ENCODE data around the gene RNF125. TPM values are rescaled to one million over a fixed set of nuclear protein-coding genes. Genes with fewer than 3 reads are reported as not detected.
A peak's percentile ranks its signal among the peaks of the same experiment; 100 is the strongest.

Gene RNF125
- total RNA-seq, result 10 to 100 TPM; 12.0 to 21.3 TPM

GRCh38 chr18:32018331-32019250, at the start of gene RNF125:
Gene RNF125 (plus strand): TSS chr18:32018825. CDS start chr18:32018864, 39 bp downstream.
- H3K27ac Mint-ChIP-seq, result peak within 1 kb of the TSS; percentile 76 to 94
- peak; percentile 92 to 93 for ATAC-seq

GRCh38 chr18:31970617-31971016, 48.0 kb upstream of the RNF125 start:
- no peak overlapping the region for H3K4me3 Mint-ChIP-seq
- no peaks in the 10 kb centered on the region for H3K27me3 Mint-ChIP-seq
- no peak overlapping the region for H3K27ac Mint-ChIP-seq
- H3K9me3 Mint-ChIP-seq, result peaks cover 7% of the 10 kb centered on the region
- DNase-seq (ENCODE audit: low spot score), result no peak
- ATAC-seq, result no peak
- peaks cover 16% of the 10 kb centered on the region for H3K36me3 Mint-ChIP-seq
- no peaks in the 10 kb centered on the region for H3K4me1 Mint-ChIP-seq (ENCODE audit: low read depth in 2 of 2)

More at GRCh38 chr18:32018331-32019250, at the start of gene RNF125:
- Mint-ChIP-seq H3K27me3 (no peaks in the 10 kb centered on the region), H3K4me3 (peak within 1 kb of the TSS; percentile 99), H3K9me3 (no peaks in the 10 kb centered on the region), H3K4me1 (ENCODE audit: low read depth in 2 of 2) (peaks cover 36% of the 10 kb centered on the region in 2 donors), H3K36me3 (no peaks in the 10 kb centered on the region)
- peak; percentile 92 for DNase-seq (ENCODE audit: low spot score)

GRCh38 chr18:31973929-31974546, 44.6 kb upstream of the RNF125 start:
- DNase-seq (ENCODE audit: low spot score) (no peak), ATAC-seq (no peak)
- Mint-ChIP-seq H3K27ac (no peak overlapping the region), H3K4me1 (ENCODE audit: low read depth in 2 of 2) (no peaks in the 10 kb centered on the region), H3K36me3 (peaks cover 21% of the 10 kb centered on the region), H3K9me3 (peaks cover 11% of the 10 kb centered on the region), H3K27me3 (no peaks in the 10 kb centered on the region), H3K4me3 (no peak overlapping the region)

GRCh38 chr18:31976242-31976641, 42.4 kb upstream of the RNF125 start:
- ATAC-seq, result no peak
- no peak overlapping the region for H3K27ac Mint-ChIP-seq
- H3K36me3 Mint-ChIP-seq, result peaks cover 21% of the 10 kb centered on the region

GRCh38 chr18:31977270-31977872, 41.3 kb upstream of the RNF125 start:
- ATAC-seq (no peak), DNase-seq (ENCODE audit: low spot score) (no peak)

More at GRCh38 chr18:31976242-31976641, 42.4 kb upstream of the RNF125 start:
- no peak overlapping the region for H3K4me3 Mint-ChIP-seq
- no peaks in the 10 kb centered on the region for H3K4me1 Mint-ChIP-seq (ENCODE audit: low read depth in 2 of 2)
- no peak for DNase-seq (ENCODE audit: low spot score)
- peaks cover 11% of the 10 kb centered on the region for H3K9me3 Mint-ChIP-seq
- no peaks in the 10 kb centered on the region for H3K27me3 Mint-ChIP-seq

GRCh38 chr18:31978616-31979015, 40.0 kb upstream of the RNF125 start:
- ATAC-seq (no peak), DNase-seq (ENCODE audit: low spot score) (no peak)
- Mint-ChIP-seq H3K27me3 (no peaks in the 10 kb centered on the region), H3K36me3 (peaks cover 17% of the 10 kb centered on the region), H3K4me3 (no peak overlapping the region), H3K27ac (peak overlapping the region in 1 of 2 donors; percentile 40), H3K4me1 (ENCODE audit: low read depth in 2 of 2) (peaks cover 3 to 7% of the 10 kb centered on the region in 2 donors), H3K9me3 (peaks cover 11% of the 10 kb centered on the region)

More at GRCh38 chr18:31977270-31977872, 41.3 kb upstream of the RNF125 start:
- no peak overlapping the region for H3K27ac Mint-ChIP-seq
- H3K9me3 Mint-ChIP-seq, result peaks cover 11% of the 10 kb centered on the region
- H3K4me1 Mint-ChIP-seq (ENCODE audit: low read depth in 2 of 2), result no peaks in the 10 kb centered on the region
- no peaks in the 10 kb centered on the region for H3K27me3 Mint-ChIP-seq
- H3K36me3 Mint-ChIP-seq, result peaks cover 19% of the 10 kb centered on the region
- no peak overlapping the region for H3K4me3 Mint-ChIP-seq

- H3K4me1 Mint-ChIP-seq (ENCODE audit: low read depth in 2 of 2), result peaks cover 12 to 15% of the 10 kb centered on the region in 2 donors
- H3K36me3 Mint-ChIP-seq, result peaks cover 10% of the 10 kb centered on the region
- H3K27ac Mint-ChIP-seq, result no peak overlapping the region
- no peak overlapping the region for H3K4me3 Mint-ChIP-seq
- DNase-seq (ENCODE audit: low spot score) (no peak), ATAC-seq (no peak)
- H3K27me3 Mint-ChIP-seq, result no peaks in the 10 kb centered on the region
- H3K9me3 Mint-ChIP-seq, result peaks cover 4% of the 10 kb centered on the region
Observed at GRCh38 chr18:31979714-31980113, 38.9 kb upstream of the RNF125 start.

- peaks cover 4% of the 10 kb centered on the region for H3K9me3 Mint-ChIP-seq
Observed at GRCh38 chr18:31980863-31981262, 37.8 kb upstream of the RNF125 start.

GRCh38 chr18:31983020-31983419, 35.6 kb upstream of the RNF125 start:
- Mint-ChIP-seq H3K27ac (no peak overlapping the region), H3K4me3 (no peak overlapping the region), H3K9me3 (peaks cover 4% of the 10 kb centered on the region), H3K36me3 (peaks cover 5% of the 10 kb centered on the region), H3K4me1 (ENCODE audit: low read depth in 2 of 2) (peaks cover 14 to 15% of the 10 kb centered on the region in 2 donors), H3K27me3 (no peaks in the 10 kb centered on the region)
- DNase-seq (ENCODE audit: low spot score) (no peak), ATAC-seq (no peak)

More at GRCh38 chr18:31980863-31981262, 37.8 kb upstream of the RNF125 start:
- no peak overlapping the region for H3K27ac Mint-ChIP-seq
- H3K4me1 Mint-ChIP-seq (ENCODE audit: low read depth in 2 of 2), result peaks cover 14 to 15% of the 10 kb centered on the region in 2 donors
- H3K4me3 Mint-ChIP-seq, result no peak overlapping the region
- ATAC-seq, result no peak
- H3K27me3 Mint-ChIP-seq, result no peaks in the 10 kb centered on the region
- DNase-seq (ENCODE audit: low spot score), result no peak
- peaks cover 5% of the 10 kb centered on the region for H3K36me3 Mint-ChIP-seq

- Mint-ChIP-seq H3K9me3 (peaks cover under 1% of the 10 kb centered on the region), H3K27ac (peak overlapping the region in 1 of 2 donors; percentile 8), H3K4me1 (ENCODE audit: low read depth in 2 of 2) (peaks cover 14 to 15% of the 10 kb centered on the region in 2 donors), H3K27me3 (no peaks in the 10 kb centered on the region), H3K4me3 (no peak overlapping the region), H3K36me3 (peaks cover under 1% of the 10 kb centered on the region)
- ATAC-seq (no peak), DNase-seq (ENCODE audit: low spot score) (no peak)
Observed at GRCh38 chr18:31983976-31984375, 34.6 kb upstream of the RNF125 start.

- H3K9me3 Mint-ChIP-seq, result no peaks in the 10 kb centered on the region
- no peaks in the 10 kb centered on the region for H3K27me3 Mint-ChIP-seq
- peak overlapping the region in 1 of 2 donors; percentile 22 for H3K27ac Mint-ChIP-seq
- no peak for DNase-seq (ENCODE audit: low spot score)
- H3K36me3 Mint-ChIP-seq, result no peaks in the 10 kb centered on the region
- H3K4me1 Mint-ChIP-seq (ENCODE audit: low read depth in 2 of 2), result peaks cover 3 to 4% of the 10 kb centered on the region in 2 donors
- H3K4me3 Mint-ChIP-seq, result no peak overlapping the region
- ATAC-seq, result no peak
Observed at GRCh38 chr18:31990823-31991222, 27.8 kb upstream of the RNF125 start.

- H3K27me3 Mint-ChIP-seq, result peaks cover under 1 to 2% of the 10 kb centered on the region in 2 donors
- ATAC-seq, result no peak
- H3K4me1 Mint-ChIP-seq (ENCODE audit: low read depth in 2 of 2), result peaks cover 0 to 4% of the 10 kb centered on the region in 2 donors
- no peak for DNase-seq (ENCODE audit: low spot score)
- H3K9me3 Mint-ChIP-seq, result no peaks in the 10 kb centered on the region
- H3K36me3 Mint-ChIP-seq, result no peaks in the 10 kb centered on the region
- no peak overlapping the region for H3K27ac Mint-ChIP-seq
- no peak overlapping the region for H3K4me3 Mint-ChIP-seq
Observed at GRCh38 chr18:31996007-31996406, 22.6 kb upstream of the RNF125 start.

GRCh38 chr18:31998880-31999412, 19.7 kb upstream of the RNF125 start:
- Mint-ChIP-seq H3K9me3 (no peaks in the 10 kb centered on the region), H3K27me3 (peaks cover 3 to 5% of the 10 kb centered on the region in 2 donors), H3K4me1 (ENCODE audit: low read depth in 2 of 2) (no peaks in the 10 kb centered on the region), H3K4me3 (no peak overlapping the region), H3K27ac (no peak overlapping the region), H3K36me3 (no peaks in the 10 kb centered on the region)
- no peak for DNase-seq (ENCODE audit: low spot score)
- ATAC-seq, result no peak

Data from natural killer cell treated with Interleukin-12 subunit alpha and Interleukin-12 subunit beta and Interleukin-15 and Interleukin-18, amount 100 ng/mL, for 72 hours (primary cell).